Mucosa of descending colon (tissue), 3 donors: ENCODE results near the gene C11orf91. TPM values are rescaled to one million over a fixed set of nuclear protein-coding genes. Genes with fewer than 3 reads are reported as not detected.
"Not testable (repeated sequence)": the region's sequence is repeated elsewhere in the genome, so short reads cannot be mapped to it uniquely, and the experiment has no call there.

ENCODE experiments used
- ATAC-seq: fragments of 200-7000 bp; cut with Tn5 transposase; one replicate; pipeline ENCODE4 v1.9.1; 2020; ENCODE audit warnings: mild to moderate bottlenecking, moderate library complexity
- DNase-seq, 3 donors: peaks; one replicate each; pipeline ENCODE4 v3.0.0-alpha.2; 2020
- H3K36me3 ChIP-seq: fragments of 200-600 bp; one replicate; pipeline ENCODE4 v1.8.0; 2021; ENCODE audit warnings: low read depth, mild to moderate bottlenecking
- H3K4me1 ChIP-seq: fragments of 200-600 bp; one replicate; pipeline ENCODE4 v1.8.0; 2021; ENCODE audit warnings: low read depth, mild to moderate bottlenecking
- H3K4me3 ChIP-seq: fragments of 200-600 bp; one replicate; pipeline ENCODE4 v1.8.0; 2021; ENCODE audit warnings: mild to moderate bottlenecking
- H3K9me3 ChIP-seq: fragments of 200-600 bp; one replicate; pipeline ENCODE4 v1.8.0; 2021; ENCODE audit warnings: mild to moderate bottlenecking
- intact Hi-C, 2 donors: fragments of 100-400 bp; cut with DNase I in 1 of 2; cut with micrococcal nuclease in 1 of 2; formaldehyde crosslinking; loops; one replicate each; pipeline versions ENCODE4 v1.11.0 to v1.11.1; 2022; cut with DNase I, micrococcal nuclease
- total RNA-seq, 3 donors: library from RNA; stranded (reverse); fragmentation: NEBNext Ultra II Directional in 2 of 3; extraction: Animal tissue kit (Norgen Biotek cat#: 25700) in 2 of 3; gene quantifications; one replicate each; pipeline versions ENCODE4 v1.2.1 to v1.2.4, GENCODE V29; 2021 to 2023
- TF ChIP-seq, protein P1 (sequence below): fragments of 200-600 bp; IDR thresholded peaks from one replicate; pipeline ENCODE4 v1.8.0; 2022; ENCODE audit warnings: antibody characterized with exemption, mild to moderate bottlenecking
- donor health status: DM: no; HTN: no; CAD: no; lungs with moderate emphysema.
- donor health status: DM: no; HTN: no; CAD: no.
- donor health status: DM: no; HTN: yes; CAD: no.

Gene C11orf91
- total RNA-seq, 3 donors from 2014 or later = 0.51 to 0.70 (median 0.58) TPM

DNA sequence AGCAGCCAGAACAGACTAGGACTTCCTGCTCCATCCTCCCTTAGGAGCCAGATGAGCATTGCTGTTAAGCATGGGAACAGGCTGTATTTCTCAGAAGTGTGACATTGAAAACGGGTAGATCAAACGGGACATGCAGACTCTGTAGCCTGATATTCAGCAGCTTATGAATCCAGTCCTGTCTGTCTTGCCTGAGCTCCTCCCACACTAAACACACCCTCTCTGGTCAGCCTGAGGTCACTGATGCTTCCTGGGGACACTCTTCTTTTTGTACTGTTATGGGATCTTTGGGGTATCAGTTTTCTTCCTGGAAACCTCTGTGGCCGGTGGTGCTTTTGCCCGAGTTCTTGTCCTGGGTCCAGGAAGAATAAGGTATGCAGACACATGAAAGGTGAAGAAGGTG lies 35.8 kb downstream of the C11orf91 start:
- intact Hi-C loops = no loop called here
- no peak overlapping the region for H3K4me3 ChIP-seq
- TF ChIP-seq, protein P1, sequence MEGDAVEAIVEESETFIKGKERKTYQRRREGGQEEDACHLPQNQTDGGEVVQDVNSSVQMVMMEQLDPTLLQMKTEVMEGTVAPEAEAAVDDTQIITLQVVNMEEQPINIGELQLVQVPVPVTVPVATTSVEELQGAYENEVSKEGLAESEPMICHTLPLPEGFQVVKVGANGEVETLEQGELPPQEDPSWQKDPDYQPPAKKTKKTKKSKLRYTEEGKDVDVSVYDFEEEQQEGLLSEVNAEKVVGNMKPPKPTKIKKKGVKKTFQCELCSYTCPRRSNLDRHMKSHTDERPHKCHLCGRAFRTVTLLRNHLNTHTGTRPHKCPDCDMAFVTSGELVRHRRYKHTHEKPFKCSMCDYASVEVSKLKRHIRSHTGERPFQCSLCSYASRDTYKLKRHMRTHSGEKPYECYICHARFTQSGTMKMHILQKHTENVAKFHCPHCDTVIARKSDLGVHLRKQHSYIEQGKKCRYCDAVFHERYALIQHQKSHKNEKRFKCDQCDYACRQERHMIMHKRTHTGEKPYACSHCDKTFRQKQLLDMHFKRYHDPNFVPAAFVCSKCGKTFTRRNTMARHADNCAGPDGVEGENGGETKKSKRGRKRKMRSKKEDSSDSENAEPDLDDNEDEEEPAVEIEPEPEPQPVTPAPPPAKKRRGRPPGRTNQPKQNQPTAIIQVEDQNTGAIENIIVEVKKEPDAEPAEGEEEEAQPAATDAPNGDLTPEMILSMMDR = no peak
- H3K4me1 ChIP-seq = no peaks in the 10 kb centered on the region
- H3K36me3 ChIP-seq = no peaks in the 10 kb centered on the region
- DNase-seq (no peak), ATAC-seq (no peak)
- H3K9me3 ChIP-seq = no peaks in the 10 kb centered on the region

DNA sequence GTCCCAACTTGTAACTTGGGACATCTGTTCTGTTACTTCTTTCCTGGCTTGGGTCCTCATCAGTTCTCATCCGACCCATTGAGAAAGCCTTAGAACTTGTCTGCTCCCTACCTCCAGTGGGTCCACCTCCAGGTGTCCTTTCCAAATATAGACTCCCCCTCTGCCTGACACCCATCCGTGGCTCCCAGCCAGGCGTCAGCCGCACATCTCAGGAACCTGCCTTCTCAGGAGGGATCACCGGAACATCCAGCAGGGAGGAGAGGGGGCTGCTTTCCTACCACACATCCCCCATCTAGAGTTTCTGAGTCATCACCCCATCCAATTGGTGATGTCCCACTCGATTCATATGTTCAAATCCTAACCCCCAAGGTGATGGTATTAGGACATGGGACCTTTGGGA lies 36.5 kb downstream of the C11orf91 start:
- ATAC-seq = no peak
- no peaks in the 10 kb centered on the region for H3K4me1 ChIP-seq
- no peaks in the 10 kb centered on the region for H3K36me3 ChIP-seq
- no peak for DNase-seq
- TF ChIP-seq, protein P1 = no peak
- H3K4me3 ChIP-seq = no peak overlapping the region
- intact Hi-C loops = no loop called here
- no peaks in the 10 kb centered on the region for H3K9me3 ChIP-seq

DNA sequence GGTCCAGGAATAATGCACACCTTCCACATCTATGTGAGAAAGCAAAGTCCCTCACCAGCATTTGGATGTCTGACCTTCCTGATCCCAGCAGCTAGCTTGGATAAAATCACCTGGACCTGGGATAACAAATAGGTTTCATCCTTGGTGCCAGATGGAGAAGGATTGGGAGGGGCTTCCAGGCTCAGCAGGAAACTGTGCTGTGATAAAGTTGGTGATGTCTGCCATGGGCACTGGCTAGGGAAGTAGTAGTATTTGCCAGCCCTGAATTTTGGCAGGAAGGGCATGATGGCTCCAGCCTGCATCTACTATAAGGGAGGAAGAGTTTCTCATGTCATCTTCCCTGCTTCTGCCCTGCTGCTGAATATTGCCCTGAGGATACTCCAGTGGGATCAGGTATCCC lies 37.5 kb downstream of the C11orf91 start:
- Histone ChIP-seq H3K36me3 (no peaks in the 10 kb centered on the region), H3K4me1 (no peaks in the 10 kb centered on the region), H3K4me3 (no peak overlapping the region), H3K9me3 (no peaks in the 10 kb centered on the region)
- TF ChIP-seq, protein P1 = no peak
- ATAC-seq (no peak), DNase-seq (no peak)
- intact Hi-C loops = no loop called here

DNA sequence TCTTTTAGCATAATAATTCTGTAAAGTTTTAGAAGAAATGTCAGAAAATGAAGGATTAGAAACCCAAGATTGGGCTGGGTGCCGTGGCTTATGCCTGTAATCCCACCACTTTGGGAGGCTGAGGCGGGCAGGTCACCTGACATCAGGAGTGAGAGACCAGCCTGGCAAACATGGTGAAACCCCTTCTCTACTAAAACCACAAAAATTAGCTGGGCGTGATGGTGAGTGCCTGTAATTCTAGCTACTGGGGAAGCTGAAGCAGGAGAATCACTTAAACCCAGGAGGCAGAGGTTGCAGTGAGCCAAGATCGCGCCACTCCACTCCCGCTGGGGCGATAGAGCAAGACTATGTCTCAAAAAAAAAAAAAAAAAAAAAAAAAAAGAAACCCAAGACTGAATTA lies 39.1 kb downstream of the C11orf91 start:
- DNase-seq, H3K4me3 ChIP-seq, intact Hi-C loops, ATAC-seq, H3K9me3 ChIP-seq, H3K4me1 ChIP-seq, H3K36me3 ChIP-seq: not testable (repeated sequence)

DNA sequence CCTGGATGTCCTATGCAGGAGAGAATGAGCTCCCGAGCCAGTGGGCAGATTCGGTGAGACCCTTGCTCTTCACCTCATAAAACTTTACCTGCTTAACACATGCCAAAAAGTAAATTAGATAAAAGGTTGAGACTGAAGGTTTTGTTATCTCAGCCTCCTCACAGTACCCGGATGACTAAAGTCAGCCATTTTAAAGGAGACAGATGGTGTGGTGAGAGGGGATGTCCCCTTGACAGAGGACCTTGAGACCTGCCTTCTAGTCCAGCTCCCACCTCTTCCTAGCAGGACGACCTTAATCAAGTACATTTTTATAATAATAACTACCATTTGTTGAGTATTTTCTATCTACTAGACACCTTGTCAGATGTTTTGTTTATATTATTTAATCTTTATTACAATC lies 39.7 kb downstream of the C11orf91 start:
- H3K9me3 ChIP-seq = no peaks in the 10 kb centered on the region
- intact Hi-C loops = no loop called here
- no peak for ATAC-seq
- no peaks in the 10 kb centered on the region for H3K36me3 ChIP-seq
- H3K4me3 ChIP-seq = no peak overlapping the region
- TF ChIP-seq, protein P1 = no peak
- no peaks in the 10 kb centered on the region for H3K4me1 ChIP-seq
- no peak for DNase-seq

DNA sequence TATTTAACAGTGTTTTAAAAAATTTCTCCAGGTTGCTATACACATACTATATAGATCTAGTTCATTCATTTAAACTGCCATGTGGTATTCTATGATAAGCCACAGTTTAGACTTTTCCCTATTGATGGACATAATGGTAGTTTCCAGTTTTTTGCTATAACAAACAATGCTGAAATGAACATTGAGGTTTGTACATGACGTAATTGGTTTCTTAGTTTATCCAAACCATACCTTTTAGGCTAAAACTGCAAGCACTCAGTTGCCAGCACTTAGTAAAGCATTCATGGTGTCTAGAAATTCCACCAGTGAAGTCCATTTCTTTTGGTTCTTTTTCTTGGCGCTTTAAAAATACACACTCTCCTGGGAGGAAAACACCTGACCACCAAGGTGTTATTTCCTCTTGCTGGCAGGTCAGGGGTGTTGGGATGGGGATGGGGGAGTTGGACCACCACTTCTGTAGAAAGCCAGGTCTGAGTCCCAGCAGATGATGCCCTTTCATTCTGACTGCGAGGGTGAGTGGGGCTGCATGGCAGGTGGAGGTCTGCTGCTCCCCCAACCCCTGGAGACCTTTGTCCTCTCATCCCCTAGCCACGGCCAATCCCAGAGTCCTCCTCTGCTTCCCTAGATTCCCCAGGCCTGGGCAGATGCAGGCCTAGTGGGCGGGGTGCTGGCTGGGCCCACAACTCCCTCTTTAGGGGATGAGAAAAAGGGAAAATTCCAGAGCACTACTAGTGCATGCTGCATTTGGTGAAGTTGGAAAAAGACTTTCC lies 41.1 kb downstream of the C11orf91 start:
- Histone ChIP-seq H3K4me1 (no peaks in the 10 kb centered on the region), H3K36me3 (no peaks in the 10 kb centered on the region), H3K4me3 (no peak overlapping the region), H3K9me3 (no peaks in the 10 kb centered on the region)
- DNase-seq (no peak), ATAC-seq (no peak)
- TF ChIP-seq, protein P1 = no peak
- intact Hi-C loops = no loop called here
